OCI-LY3 (cell line): ENCODE data around the gene WWTR1.

Source experiments
- EZH2phosphoT487 ChIP-seq: fragments of 200-600 bp; shearing (Covaris generic); IDR thresholded peaks from 2 replicates; pipeline ENCODE4 v1.6.1; 2018; ENCODE audit warnings: antibody characterized with exemption, mixed run types, low read depth
- TF ChIP-seq, protein P1 (sequence below): fragments of 200-600, 300-600 bp; sonication (generic); IDR thresholded peaks from 2 replicates; pipeline ENCODE4 v1.5.1; 2014; ENCODE audit warnings: antibody characterized with exemption, low read length, low read depth

DNA sequence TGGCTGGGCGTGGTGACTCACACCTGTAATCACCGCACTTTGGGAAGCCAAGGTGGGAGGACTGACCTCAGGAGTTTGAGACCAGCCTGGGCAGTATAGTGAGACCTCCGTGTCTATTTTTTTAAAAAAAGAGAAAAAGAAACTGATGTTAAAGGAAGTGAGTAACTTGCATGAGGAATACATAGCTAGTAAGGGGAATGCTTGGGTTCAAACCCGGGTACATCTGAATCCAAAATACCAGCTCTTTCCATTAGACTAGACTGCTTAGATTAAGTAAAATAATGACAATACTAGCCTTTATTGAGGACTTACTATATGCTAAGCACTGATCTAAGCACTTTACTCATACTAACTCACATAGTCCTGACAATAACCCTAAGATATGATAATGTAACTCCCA, 160.9 kb downstream of the WWTR1 start:
- TF ChIP-seq, protein P1, sequence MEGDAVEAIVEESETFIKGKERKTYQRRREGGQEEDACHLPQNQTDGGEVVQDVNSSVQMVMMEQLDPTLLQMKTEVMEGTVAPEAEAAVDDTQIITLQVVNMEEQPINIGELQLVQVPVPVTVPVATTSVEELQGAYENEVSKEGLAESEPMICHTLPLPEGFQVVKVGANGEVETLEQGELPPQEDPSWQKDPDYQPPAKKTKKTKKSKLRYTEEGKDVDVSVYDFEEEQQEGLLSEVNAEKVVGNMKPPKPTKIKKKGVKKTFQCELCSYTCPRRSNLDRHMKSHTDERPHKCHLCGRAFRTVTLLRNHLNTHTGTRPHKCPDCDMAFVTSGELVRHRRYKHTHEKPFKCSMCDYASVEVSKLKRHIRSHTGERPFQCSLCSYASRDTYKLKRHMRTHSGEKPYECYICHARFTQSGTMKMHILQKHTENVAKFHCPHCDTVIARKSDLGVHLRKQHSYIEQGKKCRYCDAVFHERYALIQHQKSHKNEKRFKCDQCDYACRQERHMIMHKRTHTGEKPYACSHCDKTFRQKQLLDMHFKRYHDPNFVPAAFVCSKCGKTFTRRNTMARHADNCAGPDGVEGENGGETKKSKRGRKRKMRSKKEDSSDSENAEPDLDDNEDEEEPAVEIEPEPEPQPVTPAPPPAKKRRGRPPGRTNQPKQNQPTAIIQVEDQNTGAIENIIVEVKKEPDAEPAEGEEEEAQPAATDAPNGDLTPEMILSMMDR = no peak
- no peak for TF ChIP-seq EZH2phosphoT487
